Stimulated activated CD4-positive, alpha-beta T cell treated with anti-CD3 and anti-CD28 coated beads, Interleukin-12 subunit alpha, Interleukin-12 subunit beta, amount 100 ng/mL, for 24 hours (primary cell): ENCODE measurements around the gene OR7A5.
"Not testable (repeated sequence)": the region's sequence is repeated elsewhere in the genome, so short reads cannot be mapped to it uniquely, and the experiment has no call there.

Experiments used
- DNase-seq, 2 experiments: peaks; one replicate each; pipeline ENCODE4 v3.0.0-alpha.2; 2020; ENCODE audit warnings: low read depth in 2 of 2

Gene OR7A5

GRCh38 chr19:14784730-14785101 is 50.3 kb downstream of the OR7A5 start:
- DNase-seq, result not testable (repeated sequence)

GRCh38 chr19:14783410-14783998 is 51.5 kb downstream of the OR7A5 start:
- not testable (repeated sequence) for DNase-seq

- no peak for DNase-seq
Observed at GRCh38 chr19:14782626-14783409, 52.2 kb downstream of the OR7A5 start.

- DNase-seq, result not testable (repeated sequence)
Observed at GRCh38 chr19:14781713-14782536, 53.1 kb downstream of the OR7A5 start.

- DNase-seq, result not testable (repeated sequence)
Observed at GRCh38 chr19:14780622-14781225, 54.3 kb downstream of the OR7A5 start.

- no peak for DNase-seq
Observed at GRCh38 chr19:14779151-14779550, 55.8 kb downstream of the OR7A5 start.

- DNase-seq, result not testable (repeated sequence)
Observed at GRCh38 chr19:14778110-14778845, 56.7 kb downstream of the OR7A5 start, which contains the start of gene ADGRE2. Gene ADGRE2 (minus strand): TSS chr19:14778560. CDS start chr19:14776756, 1,804 bp downstream.

- DNase-seq, result not testable (repeated sequence)
Observed at GRCh38 chr19:14777645-14778044, 57.3 kb downstream of the OR7A5 start.
